Hepatocyte (in vitro differentiated cells): ENCODE data around the gene CEACAM16. TPM values are rescaled to one million over a fixed set of nuclear protein-coding genes. Genes with fewer than 3 reads are reported as not detected.

Experiments used
- DNase-seq: peaks from one replicate; pipeline ENCODE4 v3.0.0-alpha.2; 2016; ENCODE audit warnings: low spot score
- H2AFZ ChIP-seq: fragments of 200-600 bp; sonication (generic); 2 replicates; pipeline ENCODE4 v1.6.0; 2016; ENCODE audit warnings: antibody characterized with exemption, mild to moderate bottlenecking
- H3K27ac ChIP-seq: fragments of 200-600 bp; sonication (generic); 2 replicates; pipeline ENCODE4 v1.5.1; 2016; ENCODE audit warnings: mild to moderate bottlenecking
- H3K27me3 ChIP-seq: fragments of 200-600 bp; sonication (generic); 2 replicates; pipeline ENCODE4 v1.6.1; 2016
- H3K36me3 ChIP-seq: fragments of 200-600 bp; sonication (generic); replicated peaks from 2 replicates; pipeline ENCODE4 v1.5.1; 2016; ENCODE audit warnings: low read depth; ENCODE audit not compliant: insufficient read depth
- H3K4me1 ChIP-seq: fragments of 200-600 bp; sonication (generic); 2 replicates; pipeline ENCODE4 v1.5.1; 2016; ENCODE audit warnings: mild to moderate bottlenecking, moderate library complexity; ENCODE audit not compliant: insufficient read depth
- H3K4me2 ChIP-seq: fragments of 200-600 bp; sonication (generic); 2 replicates; pipeline ENCODE4 v1.6.0; 2016
- H3K4me3 ChIP-seq: fragments of 200-600 bp; sonication (generic); 2 replicates; pipeline ENCODE4 v1.5.1; 2016; ENCODE audit warnings: mild to moderate bottlenecking
- H3K79me2 ChIP-seq: fragments of 200-600 bp; sonication (generic); 2 replicates; pipeline ENCODE4 v1.6.0; 2017; ENCODE audit warnings: mild to moderate bottlenecking
- H3K9me2 ChIP-seq: fragments of 200-600 bp; sonication (generic); replicated peaks from 2 replicates; pipeline ENCODE4 v1.6.0; 2017; ENCODE audit warnings: mild to moderate bottlenecking; ENCODE audit not compliant: insufficient read depth
- H3K9me3 ChIP-seq: fragments of 200-600 bp; sonication (generic); 2 replicates; pipeline ENCODE4 v1.5.1; 2016; ENCODE audit warnings: low read depth, mild to moderate bottlenecking
- H4K20me1 ChIP-seq: fragments of 200-600 bp; sonication (generic); 2 replicates; pipeline ENCODE4 v1.6.0; 2016; ENCODE audit warnings: mild to moderate bottlenecking; ENCODE audit not compliant: insufficient read depth, poor library complexity, severe bottlenecking
- EZH2 ChIP-seq: fragments of 200-600 bp; sonication (generic); IDR thresholded peaks from 2 replicates; pipeline ENCODE4 v1.6.1; 2016; ENCODE audit warnings: antibody characterized with exemption, mild to moderate bottlenecking, borderline replicate concordance
- EZH2phosphoT487 ChIP-seq: fragments of 200-600 bp; sonication (generic); IDR thresholded peaks from one replicate; pipeline ENCODE4 v1.6.1; 2018; ENCODE audit warnings: antibody characterized with exemption, mild to moderate bottlenecking, low read depth, moderate library complexity; ENCODE audit not compliant: unreplicated experiment, severe bottlenecking
- WGBS: methylation state at CpG from one replicate; pipeline ENCODE4 v1.1.6; 2016; ENCODE audit warnings: low lambda C conversion rate; ENCODE audit errors: missing lambda C conversion rate; 5-methylcytosine and 5-hydroxymethylcytosine counted together
- polyA plus RNA-seq: library from polyadenylated mRNA; unstranded; fragments of >200 nt; fragmentation: Nextera tagmentation; extraction: Ambion mirVana; gene quantifications from 2 replicates; pipeline ENCODE4 v1.2.1, GENCODE V29; 2016
- total RNA-seq: library from RNA; depleted of rRNA; stranded (reverse); fragments of >200 nt; gene quantifications from 2 replicates; pipeline ENCODE4 v1.2.3, GENCODE V29; 2014
- TF ChIP-seq, protein P1 (sequence below): fragments of 200-600 bp; sonication (generic); IDR thresholded peaks from 2 replicates; pipeline ENCODE4 v1.5.1; 2016; ENCODE audit warnings: antibody characterized with exemption, mild to moderate bottlenecking; ENCODE audit not compliant: poor library complexity

Gene CEACAM16
- total and polyA plus RNA-seq, 2 experiments from 2014 or later = 0.73 TPM; not detected in 1

DNA sequence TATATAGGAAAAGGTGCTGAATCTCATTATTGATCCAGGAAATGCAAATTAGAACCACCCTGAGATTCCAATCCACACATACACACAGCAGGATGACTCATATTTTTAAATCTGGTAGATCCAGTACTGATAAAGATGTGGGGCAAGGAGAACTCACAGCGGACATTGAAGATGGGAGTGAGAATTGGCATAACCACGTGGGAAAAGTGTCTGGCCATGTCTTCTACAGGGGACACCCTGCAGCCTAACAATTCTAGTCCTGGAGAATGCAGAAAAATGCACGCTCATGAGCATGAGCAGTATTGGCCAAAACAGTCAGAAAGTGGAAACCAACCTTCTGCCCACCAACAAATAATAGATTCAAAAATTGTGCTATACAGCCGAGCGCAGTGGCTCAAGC lies 36.1 kb downstream of the CEACAM16 start:
- 69% methylated on average over 5 of the region's 5 CpGs for WGBS
- no peaks in the 10 kb centered on the region for H3K36me3 ChIP-seq
- H3K4me3 ChIP-seq = no peak overlapping the region
- H4K20me1 ChIP-seq = no peaks in the 10 kb centered on the region
- no peak overlapping the region for H3K4me2 ChIP-seq
- TF ChIP-seq EZH2 (no peak), EZH2phosphoT487 (no peak)
- TF ChIP-seq, protein P1, sequence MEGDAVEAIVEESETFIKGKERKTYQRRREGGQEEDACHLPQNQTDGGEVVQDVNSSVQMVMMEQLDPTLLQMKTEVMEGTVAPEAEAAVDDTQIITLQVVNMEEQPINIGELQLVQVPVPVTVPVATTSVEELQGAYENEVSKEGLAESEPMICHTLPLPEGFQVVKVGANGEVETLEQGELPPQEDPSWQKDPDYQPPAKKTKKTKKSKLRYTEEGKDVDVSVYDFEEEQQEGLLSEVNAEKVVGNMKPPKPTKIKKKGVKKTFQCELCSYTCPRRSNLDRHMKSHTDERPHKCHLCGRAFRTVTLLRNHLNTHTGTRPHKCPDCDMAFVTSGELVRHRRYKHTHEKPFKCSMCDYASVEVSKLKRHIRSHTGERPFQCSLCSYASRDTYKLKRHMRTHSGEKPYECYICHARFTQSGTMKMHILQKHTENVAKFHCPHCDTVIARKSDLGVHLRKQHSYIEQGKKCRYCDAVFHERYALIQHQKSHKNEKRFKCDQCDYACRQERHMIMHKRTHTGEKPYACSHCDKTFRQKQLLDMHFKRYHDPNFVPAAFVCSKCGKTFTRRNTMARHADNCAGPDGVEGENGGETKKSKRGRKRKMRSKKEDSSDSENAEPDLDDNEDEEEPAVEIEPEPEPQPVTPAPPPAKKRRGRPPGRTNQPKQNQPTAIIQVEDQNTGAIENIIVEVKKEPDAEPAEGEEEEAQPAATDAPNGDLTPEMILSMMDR = no peak
- H3K27me3 ChIP-seq = no peaks in the 10 kb centered on the region
- no peaks in the 10 kb centered on the region for H3K79me2 ChIP-seq
- no peak for DNase-seq
- H3K9me2 ChIP-seq = no peaks in the 10 kb centered on the region
- H3K9me3 ChIP-seq = no peaks in the 10 kb centered on the region
- H3K4me1 ChIP-seq = peaks cover 7% of the 10 kb centered on the region
- H2AFZ ChIP-seq = no peak overlapping the region
- H3K27ac ChIP-seq = peak overlapping the region; percentile 17

DNA sequence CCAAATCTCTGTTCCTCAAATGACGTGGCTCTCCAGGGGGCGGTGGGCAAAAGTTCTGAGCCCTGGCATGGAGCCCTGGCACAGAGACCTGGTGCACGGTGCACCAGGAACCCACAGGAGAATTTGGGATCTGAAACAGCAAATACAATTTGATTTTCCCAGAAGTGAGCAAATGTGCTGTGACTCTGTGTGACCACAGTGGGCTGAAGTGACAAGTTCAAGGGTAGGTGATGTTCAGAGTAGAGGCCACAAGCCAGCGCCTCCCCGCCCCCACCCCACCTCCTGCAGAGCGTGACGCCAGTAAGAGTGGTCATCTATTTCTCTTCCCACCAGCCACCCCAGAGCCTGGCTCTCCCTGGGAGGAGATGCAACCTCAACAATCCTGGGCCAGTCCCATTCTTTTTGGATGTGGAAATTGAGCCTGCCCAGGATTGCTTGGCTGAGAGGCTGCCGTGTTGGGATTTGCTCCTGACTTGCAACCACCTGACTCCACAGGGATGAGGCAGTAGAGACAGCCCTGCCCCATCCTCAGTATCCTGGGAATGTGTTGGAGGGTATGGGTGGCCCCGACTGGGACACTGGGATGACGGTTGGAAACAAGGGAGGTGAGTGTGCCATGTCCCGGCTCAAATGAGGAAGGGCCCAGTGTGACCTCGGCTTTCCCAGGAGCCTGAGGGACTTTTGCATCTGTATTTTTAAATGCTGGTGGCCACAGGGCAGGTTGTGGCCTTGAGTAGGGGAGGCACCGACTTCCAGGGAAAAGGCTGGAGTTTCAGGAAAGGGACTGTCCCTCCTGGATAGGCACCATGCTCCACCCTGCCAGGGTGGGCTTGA lies 38.5 kb downstream of the CEACAM16 start:
- H3K79me2 ChIP-seq = no peaks in the 10 kb centered on the region
- no peaks in the 10 kb centered on the region for H3K27me3 ChIP-seq
- H3K4me1 ChIP-seq = peaks cover 28% of the 10 kb centered on the region
- no peak for DNase-seq
- WGBS = 78% methylated on average over 12 of the region's 13 CpGs
- no peak overlapping the region for H3K27ac ChIP-seq
- no peak overlapping the region for H2AFZ ChIP-seq
- TF ChIP-seq EZH2 (no peak), EZH2phosphoT487 (no peak)
- TF ChIP-seq, protein P1 = no peak
- no peak overlapping the region for H3K4me2 ChIP-seq
- no peaks in the 10 kb centered on the region for H4K20me1 ChIP-seq
- H3K4me3 ChIP-seq = no peak overlapping the region
- H3K9me2 ChIP-seq = no peaks in the 10 kb centered on the region
- no peaks in the 10 kb centered on the region for H3K36me3 ChIP-seq
- H3K9me3 ChIP-seq = no peaks in the 10 kb centered on the region

GRCh38 chr19:44738136-44738535 lies 39.2 kb downstream of the CEACAM16 start:
- no peak overlapping the region for H3K27ac ChIP-seq
- 100% methylated on average over 2 of the region's 2 CpGs for WGBS

More at GRCh38 chr19:44738136-44738535, 39.2 kb downstream of the CEACAM16 start:
- H4K20me1 ChIP-seq = no peaks in the 10 kb centered on the region
- peaks cover 34% of the 10 kb centered on the region for H3K4me1 ChIP-seq
- no peaks in the 10 kb centered on the region for H3K36me3 ChIP-seq
- TF ChIP-seq EZH2 = no peak
- H3K9me2 ChIP-seq = no peaks in the 10 kb centered on the region
- no peak overlapping the region for H2AFZ ChIP-seq
- no peak overlapping the region for H3K4me2 ChIP-seq
- no peak overlapping the region for H3K4me3 ChIP-seq
- no peaks in the 10 kb centered on the region for H3K79me2 ChIP-seq
- H3K9me3 ChIP-seq = no peaks in the 10 kb centered on the region
- no peak for DNase-seq
- H3K27me3 ChIP-seq = no peaks in the 10 kb centered on the region
